Left lung (tissue), 10 donors: ENCODE measurements around the gene TAS1R1. TPM values are rescaled to one million over a fixed set of nuclear protein-coding genes. Genes with fewer than 3 reads are reported as not detected.

ENCODE experiments used
- ATAC-seq: fragments of 200-7000 bp; cut with Tn5 transposase; one replicate; pipeline ENCODE4 v1.9.1; 2020; ENCODE audit warnings: moderate library complexity
- DNase-seq, 4 donors: peaks; one replicate each; pipeline ENCODE4 v3.0.0-alpha.2; 2013 to 2020
- H3K27ac ChIP-seq, 2 donors: fragments of 200-600 bp; sonication (generic) in 1 of 2; one replicate each; pipeline versions ENCODE4 v1.5.0 to v1.8.0; 2020 to 2021
- H3K27me3 ChIP-seq, 2 donors: fragments of 200-600 bp; sonication (generic) in 1 of 2; one replicate each; pipeline versions ENCODE4 v1.5.0 to v1.8.0; 2020 to 2021
- H3K36me3 ChIP-seq, 2 donors: fragments of 200-600 bp; sonication (generic) in 1 of 2; one replicate each; pipeline versions ENCODE4 v1.5.0 to v1.8.0; 2020 to 2021
- H3K4me1 ChIP-seq, 2 donors: fragments of 200-600 bp; one replicate each; pipeline ENCODE4 v1.8.0; 2021
- H3K4me3 ChIP-seq, 2 donors: fragments of 200-600 bp; sonication (generic) in 1 of 2; one replicate each; pipeline versions ENCODE4 v1.5.0 to v1.8.0; 2020 to 2021; ENCODE audit warnings: mild to moderate bottlenecking in 1 of 2
- H3K9me3 ChIP-seq, 2 donors: fragments of 200-600 bp; sonication (generic) in 1 of 2; one replicate each; pipeline versions ENCODE4 v1.5.0 to v1.8.0; 2020 to 2021
- CTCF ChIP-seq, 2 donors: fragments of 200-600 bp; sonication (generic) in 1 of 2; IDR thresholded peaks; one replicate each; pipeline versions ENCODE4 v1.5.0 to v1.8.0; 2021; ENCODE audit warnings: antibody characterized with exemption in 2 of 2
- intact Hi-C, 2 donors: fragments of 100-400 bp; cut with DNase I; formaldehyde crosslinking; loops; one replicate each; pipeline versions ENCODE4 v1.11.2 to v1.14.2; 2022
- polyA plus RNA-seq, 6 donors: library from polyadenylated mRNA; unstranded; fragments of 120-200 nt; gene quantifications; one replicate each; pipeline ENCODE4 v1.2.1, GENCODE V29; 2013; ENCODE audit not compliant: insufficient read length in 6 of 6
- total RNA-seq, 2 donors: library from RNA; stranded (reverse); fragmentation: NEBNext Ultra II Directional; extraction: Animal tissue kit (Norgen Biotek cat#: 25700); gene quantifications; one replicate each; pipeline ENCODE4 v1.2.1, GENCODE V29; 2021
- donor health status: DM: no; HTN: yes; CAD: no.
- donor health status: DM: no; HTN: no; CAD: no.

The TAS1R1 gene
- total and polyA plus RNA-seq, 8 donors, result 0.07 to 0.21 (median 0.18) TPM; not detected in 2

GRCh38 chr1:6507461-6507911 lies 47.6 kb upstream of the TAS1R1 start:
- ATAC-seq (no peak), DNase-seq (no peak)
- no peak for TF ChIP-seq CTCF (IDR thresholded peaks at IDR 0.05)
- H3K27ac ChIP-seq, result no peak overlapping the region
- no peaks in the 10 kb centered on the region for H3K36me3 ChIP-seq
- peaks cover 0 to 27% of the 10 kb centered on the region in 2 donors for H3K27me3 ChIP-seq
- intact Hi-C loops, result no loop called here
- peaks cover 0 to 4% of the 10 kb centered on the region in 2 donors for H3K4me1 ChIP-seq
- H3K4me3 ChIP-seq, result no peak overlapping the region
- no peaks in the 10 kb centered on the region for H3K9me3 ChIP-seq

- H3K36me3 ChIP-seq, result no peaks in the 10 kb centered on the region
- no peaks in the 10 kb centered on the region for H3K4me1 ChIP-seq
- no peaks in the 10 kb centered on the region for H3K9me3 ChIP-seq
- no peak for TF ChIP-seq CTCF (IDR thresholded peaks at IDR 0.05)
- H3K27ac ChIP-seq, result no peak overlapping the region
- ATAC-seq (no peak), DNase-seq (no peak)
- intact Hi-C loops, result no loop called here
- H3K4me3 ChIP-seq, result no peak overlapping the region
- peaks cover 0 to 27% of the 10 kb centered on the region in 2 donors for H3K27me3 ChIP-seq
Measured at GRCh38 chr1:6508154-6508815, 46.8 kb upstream of the TAS1R1 start.

- Histone ChIP-seq H3K27ac (no peak overlapping the region), H3K4me3 (no peak overlapping the region), H3K9me3 (no peaks in the 10 kb centered on the region), H3K36me3 (no peaks in the 10 kb centered on the region), H3K4me1 (no peaks in the 10 kb centered on the region), H3K27me3 (peaks cover 0 to 27% of the 10 kb centered on the region in 2 donors)
- no peak for TF ChIP-seq CTCF (IDR thresholded peaks at IDR 0.05)
- DNase-seq, result peak in 1 of 4 donors; percentile 47
- intact Hi-C loops, result no loop called here
- ATAC-seq, result no peak
Measured at GRCh38 chr1:6508816-6509189, 46.3 kb upstream of the TAS1R1 start.

GRCh38 chr1:6509220-6509918 lies 45.7 kb upstream of the TAS1R1 start:
- Histone ChIP-seq H3K4me3 (no peak overlapping the region), H3K36me3 (no peaks in the 10 kb centered on the region), H3K9me3 (no peaks in the 10 kb centered on the region), H3K4me1 (no peaks in the 10 kb centered on the region), H3K27me3 (peaks cover 0 to 27% of the 10 kb centered on the region in 2 donors), H3K27ac (no peak overlapping the region)
- ATAC-seq, result no peak
- no peak for DNase-seq
- intact Hi-C loops, result no loop called here
- TF ChIP-seq CTCF (IDR thresholded peaks at IDR 0.05), result no peak

GRCh38 chr1:6509919-6510291 lies 45.2 kb upstream of the TAS1R1 start:
- no peaks in the 10 kb centered on the region for H3K4me1 ChIP-seq
- ATAC-seq, result peak; percentile 41
- no peaks in the 10 kb centered on the region for H3K9me3 ChIP-seq
- TF ChIP-seq CTCF (IDR thresholded peaks at IDR 0.05), result no peak
- H3K27me3 ChIP-seq, result peaks cover 0 to 27% of the 10 kb centered on the region in 2 donors
- intact Hi-C loops, result no loop called here
- no peaks in the 10 kb centered on the region for H3K36me3 ChIP-seq
- no peak overlapping the region for H3K4me3 ChIP-seq
- no peak overlapping the region for H3K27ac ChIP-seq
- no peak for DNase-seq
